GM21717 (cell line): Measurements from ENCODE around the gene DNAJC22.
"Not testable (repeated sequence)": the region's sequence is repeated elsewhere in the genome, so short reads cannot be mapped to it uniquely, and the experiment has no call there.

Source experiments
- ATAC-seq: cut with Tn5 transposase; IDR thresholded peaks from one replicate; pipeline ENCODE4 v1.9.1; 2021; ENCODE audit warnings: mild to moderate bottlenecking, moderate library complexity; ENCODE audit not compliant: unreplicated experiment

The DNAJC22 gene

DNA sequence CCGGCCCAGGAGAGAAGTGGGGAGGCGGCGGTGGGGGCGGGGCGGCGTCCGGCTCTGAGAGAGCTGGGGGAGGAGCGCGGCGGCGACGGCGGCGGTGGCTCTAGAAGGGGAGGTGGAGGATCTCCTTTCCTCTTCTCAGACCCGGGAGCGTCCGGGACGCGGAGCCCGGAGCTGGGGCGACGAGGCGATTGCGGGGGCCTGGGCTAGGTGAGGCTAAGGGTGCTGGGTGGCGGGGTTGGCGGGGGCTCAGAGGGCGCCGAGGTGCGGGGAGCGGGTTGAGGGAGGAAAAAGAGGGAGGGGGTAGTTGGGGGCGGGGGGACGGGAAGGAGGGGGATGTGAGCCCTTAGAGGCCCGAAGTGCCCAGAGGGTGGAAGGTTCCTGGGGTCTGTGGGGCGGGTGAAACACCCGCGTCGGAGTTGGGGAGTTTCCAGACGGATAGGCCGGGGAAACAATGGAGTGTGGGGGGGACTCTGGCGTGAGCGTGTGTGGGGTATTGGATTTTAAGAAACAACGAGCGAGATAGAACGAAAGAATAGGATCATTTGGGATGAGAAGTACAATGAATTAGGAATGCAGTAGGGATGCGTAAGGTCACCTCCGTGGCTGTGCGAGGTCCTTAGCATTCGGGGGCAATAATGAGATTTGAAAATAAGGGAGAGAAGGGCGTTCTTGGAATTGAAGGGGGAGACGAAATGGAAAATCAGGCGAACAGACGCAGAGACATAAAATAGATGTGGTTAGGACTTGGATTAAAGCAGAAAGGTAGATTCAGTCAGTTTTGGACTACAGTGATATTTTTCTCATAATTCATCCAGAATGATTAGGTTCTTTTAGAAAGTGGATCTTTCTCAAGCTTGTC, 20.9 kb downstream of the DNAJC22 start, which contains the start of gene SPATS2:
Gene SPATS2, plus strand, starts transcription at position 82 of the 859 bp plus-strand sequence. CDS start 93,551 bp downstream, outside the sequence.
- ATAC-seq = no peak

DNA sequence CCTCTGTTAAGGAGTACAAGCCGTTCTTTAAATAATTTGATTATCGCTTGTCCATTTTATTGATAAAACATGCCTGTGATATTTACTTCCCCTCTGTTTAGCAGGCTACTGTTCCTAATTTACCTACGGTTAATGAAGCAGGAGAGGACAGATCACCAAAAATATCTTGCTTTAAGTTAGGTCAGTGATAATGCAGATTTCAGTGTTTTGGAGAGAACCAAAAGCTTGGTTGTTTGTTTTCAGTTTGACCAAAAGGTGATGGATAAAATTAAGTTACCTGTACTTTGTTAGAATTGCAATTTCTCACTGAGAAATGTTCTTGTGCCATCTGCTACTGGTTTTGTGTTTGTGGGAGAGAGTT, 21.5 kb downstream of the DNAJC22 start:
- ATAC-seq = no peak

DNA sequence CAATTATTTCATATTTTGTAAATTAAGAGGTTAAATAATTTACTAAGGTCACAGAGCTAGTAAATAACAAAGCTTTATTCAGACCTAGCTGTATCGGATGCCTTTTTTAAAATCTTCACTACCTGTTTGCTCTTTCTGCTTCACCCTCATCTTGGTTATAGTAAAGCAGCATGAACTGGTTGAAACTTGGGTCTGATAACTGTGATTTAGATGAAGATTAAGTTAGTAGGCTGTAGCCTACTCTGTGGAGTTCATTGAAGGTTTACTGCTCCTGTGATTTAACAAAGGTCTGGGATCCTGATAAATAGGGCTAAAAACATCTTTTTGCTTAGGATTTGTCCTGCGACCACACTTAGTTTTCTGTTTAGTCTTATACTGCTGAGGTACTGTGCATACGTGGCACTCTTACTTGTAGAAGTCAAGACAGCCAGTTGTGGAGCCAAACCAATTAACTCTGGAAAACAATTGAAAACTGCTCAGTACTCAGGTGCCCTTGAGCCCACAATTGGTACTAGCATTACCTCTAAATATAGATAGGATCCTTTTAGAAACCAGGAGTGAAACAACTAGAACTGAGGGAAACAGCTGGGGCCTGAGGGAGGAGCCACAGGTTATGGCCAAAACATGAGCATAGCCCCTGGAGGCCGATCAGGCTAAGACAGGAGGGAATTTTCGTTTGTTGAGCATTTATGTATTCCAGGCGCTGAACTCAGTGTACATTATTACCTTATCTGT, 22.9 kb downstream of the DNAJC22 start:
- peak; percentile 45 for ATAC-seq

DNA sequence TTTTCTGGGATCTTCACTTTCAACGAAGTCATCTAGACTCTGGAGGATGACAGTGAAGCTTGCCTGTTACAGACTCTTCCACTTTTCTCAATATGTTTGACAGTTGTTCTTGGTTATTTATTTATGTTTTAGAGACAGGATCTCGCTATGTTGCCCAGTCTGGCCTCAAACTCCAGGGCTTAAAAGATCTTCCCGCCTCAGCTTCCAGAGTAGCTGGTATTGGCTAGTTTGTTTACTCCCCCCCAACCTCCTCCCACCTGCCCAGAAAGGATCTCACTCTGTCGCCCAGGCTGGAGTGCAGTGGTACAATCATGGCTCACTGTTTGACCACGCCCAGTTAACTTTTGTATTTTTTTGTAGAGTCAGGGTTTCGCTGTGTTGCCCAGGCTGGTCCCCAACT, 23.9 kb downstream of the DNAJC22 start:
- no peak for ATAC-seq

DNA sequence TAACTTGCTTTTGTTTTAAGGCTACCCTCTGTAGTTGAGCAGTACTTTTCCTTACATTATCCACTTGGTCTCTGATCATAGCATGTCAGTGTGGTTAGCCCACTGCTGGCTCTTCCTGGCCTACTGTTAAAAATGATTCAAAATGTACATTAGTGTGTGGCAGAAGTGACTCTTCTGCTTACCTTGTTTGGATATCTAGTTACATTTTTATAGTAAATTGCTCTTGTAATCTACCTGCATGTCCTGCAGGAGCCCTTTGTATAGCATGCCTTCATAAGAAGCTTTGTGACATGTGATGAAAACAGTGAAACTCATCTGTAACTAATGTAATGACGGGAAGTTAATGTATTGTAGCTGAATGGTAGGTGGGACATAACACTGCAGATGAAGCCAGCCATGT, 28.7 kb downstream of the DNAJC22 start:
- ATAC-seq = no peak

DNA sequence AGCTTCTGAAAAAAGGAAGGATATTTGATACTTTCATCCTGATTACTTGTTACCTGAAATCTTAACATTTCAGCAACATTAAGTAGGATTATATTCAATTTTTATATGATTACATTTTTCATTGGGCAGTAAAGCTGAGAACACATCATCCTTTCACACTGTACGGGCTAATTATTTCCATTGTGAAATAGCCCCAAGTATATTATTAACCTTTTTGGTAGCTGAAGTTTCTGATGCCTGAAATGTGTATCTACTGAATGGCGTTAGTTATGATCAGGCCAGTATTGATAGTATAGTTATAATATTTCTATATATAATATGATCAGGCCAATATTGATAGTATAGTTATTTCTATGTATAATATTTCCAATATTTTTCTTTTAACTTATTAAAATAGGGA, 30.7 kb downstream of the DNAJC22 start:
- ATAC-seq = no peak

DNA sequence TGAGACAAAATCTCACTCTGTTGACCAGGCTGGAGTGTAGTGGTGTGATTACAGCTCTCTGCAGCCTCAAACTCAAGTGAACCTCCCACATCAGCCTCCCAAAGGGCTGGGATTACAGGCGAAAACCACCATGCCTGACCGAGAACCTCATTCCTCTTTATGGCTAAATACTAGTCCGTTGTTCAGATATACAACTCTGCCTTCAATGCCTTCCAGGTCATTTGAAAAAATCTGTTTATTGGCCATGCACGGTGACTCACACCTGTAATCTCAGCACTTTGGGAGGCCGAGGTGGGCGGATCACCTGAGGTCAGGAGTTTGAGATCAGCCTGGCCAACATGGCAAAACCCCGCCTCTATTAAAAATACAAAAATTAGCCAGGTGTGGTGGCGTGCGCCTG, 33.5 kb downstream of the DNAJC22 start:
- not testable (repeated sequence) for ATAC-seq

DNA sequence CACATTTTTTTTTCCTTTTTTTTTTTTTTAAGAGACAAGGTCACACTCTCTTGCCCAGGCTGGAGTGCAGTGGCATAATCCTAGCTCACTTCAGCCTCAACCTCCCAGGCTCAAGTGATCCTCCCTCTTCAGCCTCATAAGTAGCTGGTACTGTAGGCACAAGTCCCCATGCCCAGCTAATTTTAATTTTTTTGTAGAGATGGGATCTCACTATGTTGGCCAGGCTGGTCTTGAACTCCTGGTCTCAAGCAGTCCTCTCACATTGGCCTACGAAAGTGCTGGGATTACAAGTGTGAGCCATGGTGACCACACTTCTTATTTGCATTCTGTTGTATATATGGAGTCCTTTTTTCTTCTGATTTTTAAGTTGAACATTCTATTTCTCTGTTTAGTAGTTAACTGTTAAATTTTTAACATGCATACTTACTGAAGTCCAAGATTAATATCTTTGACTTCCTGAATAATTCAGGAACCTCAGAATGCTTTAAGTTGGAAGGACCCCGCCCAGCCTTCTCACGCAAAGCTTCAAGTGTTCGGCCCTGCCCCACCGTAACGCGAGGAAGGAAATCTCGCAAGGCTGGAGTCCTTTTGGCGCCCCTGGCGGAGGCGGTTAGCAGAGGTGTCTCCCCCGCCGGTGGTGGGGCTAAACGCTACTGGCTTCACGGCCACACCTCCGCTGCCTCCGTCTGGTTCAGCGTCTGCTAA, 42.1 kb downstream of the DNAJC22 start:
- no peak for ATAC-seq

DNA sequence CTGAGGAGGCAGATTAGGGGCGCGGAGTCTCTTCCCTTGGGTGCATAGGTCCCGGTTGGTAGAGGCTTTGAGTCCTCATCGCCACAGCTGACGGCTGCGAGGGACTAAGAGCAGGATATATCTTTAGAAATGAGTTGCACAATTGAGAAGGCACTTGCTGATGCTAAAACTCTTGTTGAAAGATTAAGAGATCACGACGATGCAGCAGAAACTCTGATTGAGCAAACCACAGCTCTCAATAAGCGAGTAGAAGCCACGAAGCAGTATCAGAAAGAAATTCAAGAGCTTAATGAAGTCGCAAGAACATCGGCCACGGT, 42.7 kb downstream of the DNAJC22 start:
- no peak for ATAC-seq

DNA sequence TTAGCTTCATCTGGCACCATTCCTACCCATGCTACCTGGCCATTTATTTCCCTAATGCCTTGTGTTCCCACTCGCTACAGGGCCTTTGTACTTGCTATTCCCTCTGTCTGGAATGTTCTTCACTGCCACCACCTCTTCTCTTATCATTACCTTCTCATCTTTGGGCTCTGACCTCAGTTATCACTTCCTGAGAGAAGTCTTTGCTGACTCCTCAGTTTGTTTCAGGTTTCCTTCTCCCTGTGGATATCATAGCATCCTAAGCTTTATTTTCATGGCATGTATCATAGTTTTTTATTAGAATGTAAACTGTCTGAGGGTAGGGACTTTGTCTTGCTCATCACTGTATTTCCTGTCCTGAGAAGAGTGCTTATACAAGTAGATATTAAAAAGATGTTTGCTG, 50.3 kb downstream of the DNAJC22 start:
- ATAC-seq = no peak

DNA sequence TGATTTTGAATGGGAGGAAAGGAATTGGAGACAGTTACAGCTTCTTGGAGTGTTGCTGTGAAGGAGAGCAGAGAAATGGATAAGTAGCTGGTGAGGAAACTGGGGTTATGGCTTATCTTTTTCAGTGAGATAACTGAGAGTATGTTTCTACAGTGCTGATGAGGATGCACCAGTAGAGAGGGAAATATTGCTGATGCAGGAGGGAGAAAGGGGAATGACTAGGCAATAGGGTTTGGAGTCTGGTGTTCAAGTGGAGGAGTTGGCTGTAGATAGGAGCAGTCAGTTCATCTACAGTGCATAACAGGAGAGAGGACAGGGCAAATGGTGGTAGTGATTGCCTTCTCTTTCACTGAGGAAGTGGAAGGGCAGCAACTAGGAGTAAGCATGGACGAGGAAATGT, 53.6 kb downstream of the DNAJC22 start:
- ATAC-seq = no peak
